Measurements from ENCODE around the gene OLFML1.

The OLFML1 gene

DNA sequence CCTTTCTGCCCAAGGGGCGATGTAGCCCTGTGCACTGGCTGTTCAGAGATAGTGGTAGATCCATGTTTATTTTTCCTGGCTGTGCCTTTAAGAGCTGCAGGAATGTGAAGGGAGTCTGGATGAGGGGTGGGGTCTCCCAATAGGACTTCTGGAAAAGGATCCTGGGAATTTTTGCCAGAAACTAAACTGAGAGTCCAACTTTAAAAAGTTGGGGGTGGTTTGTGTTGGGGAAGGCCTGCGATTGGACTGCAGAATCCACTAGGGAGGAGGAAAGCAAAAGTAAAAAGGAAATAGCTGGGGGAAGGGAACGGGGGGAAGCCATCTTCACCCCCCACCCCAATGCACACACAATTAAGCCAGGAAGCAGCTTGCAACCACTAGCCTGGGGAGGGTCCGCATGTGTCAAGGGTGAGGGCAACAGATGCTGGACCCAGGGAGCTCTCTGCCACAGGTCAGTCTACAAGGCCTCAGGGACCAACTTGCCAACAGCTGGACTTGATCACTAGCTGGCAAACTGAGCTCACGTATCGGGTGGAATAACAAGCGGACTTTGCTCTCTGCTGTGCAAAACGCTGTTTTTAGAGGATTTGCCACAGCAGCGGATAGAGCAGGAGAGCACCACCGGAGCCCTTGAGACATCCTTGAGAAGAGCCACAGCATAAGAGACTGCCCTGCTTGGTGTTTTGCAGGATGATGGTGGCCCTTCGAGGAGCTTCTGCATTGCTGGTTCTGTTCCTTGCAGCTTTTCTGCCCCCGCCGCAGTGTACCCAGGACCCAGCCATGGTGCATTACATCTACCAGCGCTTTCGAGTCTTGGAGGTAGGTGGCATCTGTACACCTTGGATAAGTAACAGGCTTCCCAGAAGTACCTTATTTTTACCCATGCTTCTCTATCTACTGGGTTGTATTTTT lies at the start of gene OLFML1:
Gene OLFML1, plus strand, starts transcription at position 321 of the 912 bp plus-strand sequence. Its CDS starts 370 bp downstream, at position 691.
- DNase-seq (ENCODE audit: low spot score), result peak; percentile 50

DNA sequence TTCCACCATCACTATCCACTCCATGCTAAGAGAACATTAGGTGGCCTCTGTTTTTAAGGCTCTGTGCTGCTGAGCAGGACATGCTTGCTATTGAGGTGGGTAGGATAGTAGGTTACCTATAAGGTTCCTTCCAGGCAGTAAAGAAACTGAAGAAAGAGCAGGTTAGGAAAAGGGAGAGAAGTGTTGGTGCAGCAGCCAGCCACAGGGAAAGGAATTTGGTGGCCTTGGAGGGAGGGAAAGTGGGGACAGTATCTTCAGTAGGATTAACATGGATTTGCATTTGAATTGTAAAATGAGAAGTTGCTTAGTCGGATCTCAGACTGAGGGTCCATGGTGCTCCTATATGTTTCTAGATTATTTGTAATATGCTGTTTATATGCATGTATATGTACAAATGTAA lies 49.2 kb upstream of the OLFML1 start:
- no peak for DNase-seq (ENCODE audit: low spot score)

DNA sequence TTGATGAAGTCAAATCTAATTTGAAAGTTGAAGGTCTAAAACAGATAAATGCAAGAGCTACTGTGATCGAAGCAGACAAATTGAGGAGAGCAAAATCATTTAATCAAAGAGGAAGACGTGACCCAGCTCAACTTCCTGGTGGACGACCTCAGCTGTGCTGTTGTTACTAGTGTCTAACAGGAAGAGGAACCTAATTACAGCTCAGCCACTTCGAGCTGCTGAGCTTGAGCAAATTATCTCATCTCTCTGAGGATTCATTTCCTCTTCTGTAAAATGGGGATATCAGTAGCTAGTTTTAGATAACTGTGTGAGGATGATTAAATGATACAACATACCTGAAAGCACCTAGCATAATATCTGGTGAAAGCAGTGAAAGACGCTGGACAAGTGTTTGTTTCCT lies 48.6 kb upstream of the OLFML1 start:
- no peak for DNase-seq (ENCODE audit: low spot score)

DNA sequence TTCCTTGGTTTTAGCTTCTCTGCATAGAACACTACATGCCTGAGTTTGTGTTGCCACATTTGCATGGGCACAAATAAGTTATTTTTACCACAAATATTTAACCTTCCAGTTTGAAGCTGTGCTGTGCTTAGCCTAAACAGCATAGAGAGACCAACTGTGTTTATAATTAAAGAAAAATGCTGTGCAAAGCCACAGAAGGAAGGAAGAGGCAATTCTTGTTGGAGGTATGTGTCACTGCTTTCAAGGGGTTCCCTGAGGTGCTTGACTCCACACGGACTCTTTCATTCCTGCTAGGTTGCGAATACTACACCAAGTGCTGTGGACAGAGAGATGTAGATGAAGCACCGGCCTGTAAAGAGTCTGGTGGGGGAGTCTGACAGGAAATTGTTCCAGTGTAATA lies 47.6 kb upstream of the OLFML1 start:
- DNase-seq (ENCODE audit: low spot score), result peak; percentile 86

DNA sequence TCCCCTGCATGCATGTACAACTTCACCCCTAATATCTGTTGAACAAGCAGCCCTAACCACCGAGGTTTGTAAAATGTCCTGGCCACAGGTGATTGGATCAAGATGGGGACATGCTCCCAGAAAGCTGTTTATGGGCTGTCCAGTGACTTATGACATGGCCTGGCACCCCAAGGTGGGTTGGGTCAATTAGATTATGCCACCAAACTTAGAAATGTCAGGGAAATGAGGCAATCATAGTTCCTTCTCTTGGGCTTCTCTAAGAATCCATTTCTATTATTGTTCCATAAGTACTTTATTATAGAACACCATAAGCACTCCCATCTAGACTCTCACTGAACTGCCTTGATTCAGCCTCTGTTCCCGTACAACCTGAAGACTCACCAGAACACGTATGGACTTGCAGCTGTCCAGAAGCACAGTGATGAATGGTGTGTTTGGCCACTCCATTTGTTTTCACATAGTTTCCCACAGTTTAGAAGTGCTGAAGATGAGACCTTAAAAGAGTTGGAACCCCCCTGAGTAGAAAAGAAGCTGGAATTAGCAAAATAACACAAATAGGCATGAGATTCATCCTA lies 45.5 kb upstream of the OLFML1 start:
- no peak for DNase-seq (ENCODE audit: low spot score)

DNA sequence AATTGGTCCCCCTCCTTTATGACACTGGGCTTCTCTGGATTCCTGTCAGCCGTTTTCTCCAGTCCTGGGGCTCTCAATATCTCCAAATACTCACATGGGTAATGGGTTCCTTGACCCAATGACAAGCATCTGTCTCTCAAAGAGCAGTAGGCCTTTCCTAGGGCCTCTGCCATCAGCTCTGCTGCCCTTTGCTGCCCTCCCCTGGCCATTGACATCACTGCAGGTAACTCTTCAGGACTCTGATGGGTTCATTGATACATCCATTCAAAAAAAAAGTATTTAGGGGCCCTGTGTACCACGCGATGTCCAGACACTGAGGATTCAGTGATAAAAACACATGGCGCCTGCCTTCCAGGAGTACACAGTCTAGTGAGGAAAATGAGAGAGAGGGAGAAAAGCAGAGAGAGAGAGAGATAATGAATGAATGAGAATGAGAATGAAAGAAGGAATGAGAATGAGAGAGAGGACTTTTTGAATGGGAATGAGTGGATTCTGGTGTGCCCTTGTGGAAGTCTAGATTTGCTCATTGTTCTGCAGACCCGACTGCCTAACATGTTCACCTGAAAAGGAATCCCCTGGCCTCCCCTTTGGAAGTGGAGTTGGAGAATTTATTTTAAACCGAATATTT lies 42.6 kb upstream of the OLFML1 start:
- peak; percentile 80 for DNase-seq (ENCODE audit: low spot score)

DNA sequence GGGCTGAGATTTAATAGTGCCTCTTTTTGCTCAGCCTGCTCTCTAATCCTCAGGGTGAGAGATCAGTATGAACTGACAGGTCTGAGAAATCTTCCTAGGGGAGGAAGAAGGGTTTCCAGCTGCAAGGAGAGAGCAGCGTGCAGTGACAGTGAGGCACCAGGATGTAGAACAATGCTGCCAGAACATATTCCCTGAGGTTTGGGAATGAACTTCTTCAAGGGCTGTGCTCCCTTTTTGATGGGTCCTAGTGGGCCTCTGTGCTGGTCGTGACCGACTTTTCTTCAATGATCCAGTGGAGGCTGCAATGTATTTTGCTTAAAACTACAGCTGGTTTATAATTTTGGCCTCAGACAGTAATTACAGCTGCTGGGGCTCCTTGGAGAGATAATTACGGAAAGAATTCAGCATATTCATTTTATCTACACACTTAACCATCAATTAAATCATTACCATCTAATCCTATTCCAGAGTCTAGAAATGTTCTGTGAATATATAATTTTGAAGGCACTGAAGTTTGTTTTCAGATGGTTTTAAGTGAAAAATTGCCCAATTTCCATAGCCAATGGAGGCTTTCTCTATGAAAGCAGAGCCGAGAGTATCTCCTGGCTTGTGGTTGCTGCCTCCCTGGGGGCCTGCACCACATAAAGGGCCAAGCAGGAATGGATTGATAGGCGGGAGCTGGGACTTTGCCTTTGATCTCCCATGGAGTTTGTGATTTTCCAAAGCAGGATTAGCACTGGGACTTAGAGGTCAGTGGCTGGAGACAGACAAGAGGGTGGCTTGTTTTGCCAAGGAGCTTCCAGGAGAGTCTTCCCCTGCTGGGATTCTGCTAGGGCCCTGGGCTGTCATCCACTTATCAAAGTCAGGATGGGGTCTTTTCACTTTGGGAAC lies 41.0 kb upstream of the OLFML1 start:
- no peak for DNase-seq (ENCODE audit: low spot score)

DNA sequence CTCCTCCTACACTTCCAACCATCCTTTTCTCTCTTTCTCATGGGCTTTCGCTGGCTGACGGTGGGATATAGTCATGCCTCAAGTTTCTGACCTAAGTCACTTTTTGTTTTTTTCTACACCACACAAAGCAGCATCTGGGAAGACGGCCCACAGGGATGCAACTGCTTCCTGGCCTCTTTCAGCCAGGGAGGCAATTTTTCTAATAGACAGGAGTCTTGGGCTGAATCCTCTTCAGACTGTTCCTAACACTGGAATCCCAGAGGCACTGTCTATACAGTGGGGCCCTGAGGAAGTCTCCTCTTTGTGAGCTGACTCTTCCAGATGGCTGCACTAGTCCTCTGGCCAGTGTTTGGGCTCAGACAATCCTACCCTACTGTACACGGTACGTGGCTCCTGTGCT lies 39.7 kb upstream of the OLFML1 start:
- no peak for DNase-seq (ENCODE audit: low spot score)

DNA sequence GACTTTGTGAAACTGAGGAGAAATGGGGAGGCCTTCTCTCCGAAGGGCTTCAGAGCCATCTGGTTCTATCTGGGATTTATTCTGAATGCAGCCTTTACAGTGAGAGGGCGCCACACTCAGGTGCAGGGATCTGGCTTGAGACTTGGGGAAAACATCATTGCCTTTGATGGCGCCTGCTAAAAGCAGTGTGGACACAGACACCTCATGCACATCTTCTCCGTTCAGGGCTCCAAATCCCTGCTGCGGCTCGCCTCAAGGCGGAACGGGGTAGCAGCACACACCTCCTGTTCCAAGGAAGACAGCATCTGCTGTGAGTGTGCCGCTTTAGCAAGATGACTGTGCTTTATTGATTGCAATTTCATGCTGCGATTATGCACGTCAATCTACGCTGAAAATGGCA lies 37.1 kb upstream of the OLFML1 start:
- no peak for DNase-seq (ENCODE audit: low spot score)

DNA sequence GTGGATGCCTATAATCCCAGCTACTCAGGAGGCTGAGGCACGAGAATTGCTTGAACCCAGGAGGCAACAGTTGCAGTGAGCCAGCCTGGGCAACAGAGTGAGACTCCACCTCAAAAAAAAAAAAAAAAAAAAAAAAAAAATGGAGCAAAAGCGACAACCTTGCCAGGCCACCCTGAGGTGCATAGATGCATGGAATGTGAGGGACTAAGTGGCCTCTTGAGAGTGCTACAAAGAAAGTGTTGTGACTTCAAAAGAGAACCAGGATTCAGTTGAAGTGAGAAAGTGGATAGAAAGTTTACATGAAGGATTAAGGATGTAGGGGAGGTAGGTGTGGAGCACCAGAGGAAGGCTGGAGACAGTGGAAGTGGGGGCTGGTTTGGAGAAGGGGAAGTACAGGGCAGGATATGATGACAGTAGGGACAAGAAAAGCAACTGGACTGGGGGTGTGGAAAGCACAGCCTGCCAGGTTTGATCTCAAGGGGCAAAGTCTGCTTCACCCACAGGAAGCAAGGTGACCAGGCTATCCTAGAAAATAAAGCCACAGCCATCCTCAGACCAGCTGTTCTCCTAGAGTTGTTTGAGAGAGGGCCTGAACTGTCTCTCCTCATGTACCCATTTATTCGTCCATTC lies 36.0 kb upstream of the OLFML1 start:
- no peak for DNase-seq (ENCODE audit: low spot score)

DNA sequence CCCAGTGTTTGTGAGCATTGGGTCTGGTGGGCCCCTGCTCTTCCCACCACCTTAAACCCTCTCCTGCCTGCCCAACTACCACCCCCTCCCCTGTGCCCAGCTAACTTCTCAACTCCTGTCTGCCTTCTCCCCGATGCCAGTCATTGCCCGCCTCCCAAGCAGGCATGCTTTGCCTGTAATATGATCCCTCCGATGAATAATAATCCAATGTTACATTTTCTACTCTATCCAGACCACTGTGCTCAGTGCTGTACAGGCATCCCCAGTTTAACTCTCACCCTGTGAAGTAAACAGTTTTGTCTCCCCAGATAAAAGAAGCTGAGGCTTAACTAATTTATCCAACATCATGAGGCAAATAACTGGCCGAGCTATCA lies 35.5 kb upstream of the OLFML1 start:
- peak; percentile 35 for DNase-seq (ENCODE audit: low spot score)

DNA sequence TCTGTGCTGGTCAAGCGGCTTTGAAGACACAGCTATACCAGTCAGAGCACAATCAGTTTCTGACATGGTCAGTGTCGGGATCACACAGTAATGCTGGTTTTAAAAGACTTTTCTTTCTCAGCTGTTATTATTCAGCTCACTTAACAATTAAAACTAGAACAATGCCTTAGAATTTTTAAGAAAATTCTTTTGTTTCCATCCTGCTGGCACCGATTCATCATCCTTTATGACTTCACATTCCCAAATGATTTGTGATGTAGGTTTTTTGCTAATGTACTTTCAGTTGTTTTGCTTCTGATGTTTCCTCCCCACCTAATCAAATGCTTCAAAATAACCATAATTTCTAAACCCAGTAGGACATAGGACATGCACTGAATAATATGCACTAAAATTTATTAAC lies 34.5 kb upstream of the OLFML1 start:
- no peak for DNase-seq (ENCODE audit: low spot score)

DNA sequence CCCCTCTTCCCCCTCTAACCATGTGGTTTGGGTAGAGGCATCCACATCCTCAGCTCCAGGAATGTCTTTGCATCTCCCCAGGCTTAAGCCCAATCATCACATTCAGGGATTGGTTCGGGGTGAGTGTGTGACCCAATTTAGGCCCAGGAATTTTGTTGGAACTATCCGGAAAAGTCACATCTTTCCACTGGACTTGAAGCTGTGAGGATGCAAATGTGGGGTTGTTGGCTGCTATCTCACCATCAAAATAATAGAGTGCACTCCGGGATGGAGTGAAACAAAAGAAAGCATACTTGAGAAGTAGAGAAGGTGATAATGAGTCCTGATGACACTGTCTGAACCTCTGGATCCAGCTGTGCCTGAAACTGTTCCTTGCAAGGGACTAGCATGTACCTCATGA lies 33.8 kb upstream of the OLFML1 start:
- DNase-seq (ENCODE audit: low spot score), result peak; percentile 43

DNA sequence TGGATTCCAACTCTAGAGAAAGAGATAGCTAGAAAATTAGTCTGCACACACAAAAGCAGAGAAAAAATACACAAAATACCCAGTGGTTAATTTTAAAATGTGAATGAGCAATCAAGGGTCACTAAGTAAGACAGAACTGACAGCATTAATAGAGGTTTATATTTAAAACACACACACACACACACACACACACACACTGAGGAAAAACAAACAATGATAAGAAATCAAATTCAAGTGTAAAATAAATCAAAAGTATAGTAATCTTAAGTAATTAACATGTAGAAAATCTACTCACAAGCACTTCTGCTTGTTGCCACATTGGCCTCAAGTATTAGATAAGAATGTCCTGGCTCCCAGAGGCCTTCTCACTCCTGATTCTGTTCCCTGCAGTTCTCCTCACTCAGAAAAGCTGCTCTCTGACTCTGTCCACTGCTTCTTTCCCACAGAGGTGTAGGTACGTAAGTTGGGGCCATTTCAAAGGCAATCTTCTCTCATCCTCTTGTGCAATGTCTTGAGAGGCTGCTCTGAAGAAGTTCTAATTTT lies 33.3 kb upstream of the OLFML1 start:
- DNase-seq (ENCODE audit: low spot score), result no peak

DNA sequence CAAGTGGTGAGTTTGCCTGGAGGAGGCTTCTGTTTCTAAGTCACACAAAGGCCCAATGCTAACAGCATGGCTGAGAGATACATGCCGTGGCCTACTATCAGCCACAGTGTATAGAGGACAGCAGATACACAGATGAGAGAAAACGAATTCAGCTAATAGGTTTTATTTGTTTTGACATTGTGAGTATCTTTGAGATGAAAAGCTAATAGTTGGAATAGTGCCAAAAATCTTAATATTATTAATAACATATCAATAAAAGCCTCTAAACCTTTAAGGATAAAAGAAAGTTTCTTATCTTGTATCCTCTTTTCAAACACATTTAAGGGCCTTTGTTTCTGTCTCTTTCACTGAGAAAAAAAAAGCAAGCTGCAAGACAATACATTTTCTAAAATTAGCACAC lies 30.5 kb upstream of the OLFML1 start:
- DNase-seq (ENCODE audit: low spot score), result no peak

DNA sequence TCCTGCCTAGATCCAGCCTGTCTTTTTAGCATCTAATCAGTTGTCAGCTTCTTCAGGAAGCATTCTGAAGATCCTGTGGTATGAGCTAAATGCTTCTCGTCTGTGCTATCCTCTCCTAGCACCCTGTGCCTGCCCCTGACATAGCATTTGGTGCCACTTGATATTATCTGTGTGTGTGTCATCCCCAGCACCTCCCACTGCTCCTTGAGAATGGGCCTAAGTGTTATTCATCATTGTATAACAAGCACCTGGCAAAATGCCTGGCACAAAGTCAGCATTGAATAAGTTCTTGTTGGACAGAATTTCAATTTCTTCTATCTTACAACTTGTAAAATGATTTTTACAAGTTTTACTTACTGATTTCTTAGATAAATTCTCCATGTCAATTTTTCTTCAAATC lies 28.1 kb upstream of the OLFML1 start:
- peak; percentile 67 for DNase-seq (ENCODE audit: low spot score)

DNA sequence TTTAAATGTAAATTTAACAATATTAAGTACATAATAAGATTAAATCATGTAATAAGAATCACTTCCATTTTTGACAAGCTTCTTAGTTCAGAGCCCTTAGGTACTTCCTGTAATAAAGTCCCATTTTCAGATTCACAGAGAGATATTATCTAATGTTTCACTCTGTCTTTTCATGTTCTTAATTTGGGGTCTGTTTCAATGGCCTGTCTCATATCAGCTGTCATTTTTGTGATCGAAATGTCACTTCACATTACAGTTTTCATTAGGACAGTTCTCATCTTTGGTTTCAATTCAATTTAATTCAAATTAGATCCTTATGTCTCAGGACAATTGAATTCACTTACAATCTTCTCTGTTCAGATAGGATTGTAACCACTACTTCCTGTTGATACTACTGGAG lies 22.6 kb upstream of the OLFML1 start:
- DNase-seq (ENCODE audit: low spot score), result no peak

DNA sequence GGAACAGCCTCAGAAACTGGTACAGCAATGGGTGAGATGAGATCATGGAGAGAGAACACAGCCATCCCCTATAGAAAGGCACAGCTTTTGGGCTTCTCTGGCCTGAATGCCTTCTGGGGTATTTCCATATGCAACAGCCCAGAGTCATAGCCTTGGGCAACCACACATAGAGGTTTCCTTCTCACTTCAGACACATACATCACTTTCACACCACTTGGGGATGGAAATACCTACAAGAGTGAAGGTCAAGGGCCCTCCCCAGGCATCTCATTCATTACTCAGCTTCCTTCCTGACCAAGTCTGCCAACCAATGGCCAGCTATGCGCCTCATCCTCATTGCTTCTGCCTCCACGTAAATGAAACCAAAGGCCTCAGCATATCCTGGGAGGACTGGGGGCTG lies 17.7 kb upstream of the OLFML1 start:
- no peak for DNase-seq (ENCODE audit: low spot score)

DNA sequence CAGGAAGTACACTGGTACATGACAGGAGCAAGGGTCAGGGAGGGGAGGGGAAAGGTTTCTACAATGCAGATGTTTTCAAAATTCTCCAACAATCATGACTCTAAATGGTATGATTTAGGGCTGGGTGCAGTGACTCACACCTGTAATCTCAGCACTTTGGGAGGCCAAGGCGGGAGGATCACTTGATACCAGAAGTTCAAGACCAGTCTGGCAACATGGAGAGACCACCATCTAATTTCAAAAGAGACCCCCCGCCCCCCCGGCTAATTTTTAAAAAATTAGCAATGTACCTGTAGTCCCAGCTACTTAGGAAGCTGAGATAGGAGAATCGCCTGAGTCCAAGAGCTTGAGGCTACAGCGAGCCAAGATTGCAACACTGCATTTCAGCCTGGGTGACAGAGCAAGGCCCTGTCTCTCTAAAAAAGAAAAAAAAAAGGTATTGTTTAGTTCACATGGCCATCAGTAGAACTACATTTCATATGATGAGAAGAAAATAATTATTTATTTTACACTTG lies 15.9 kb upstream of the OLFML1 start:
- no peak for DNase-seq (ENCODE audit: low spot score)

DNA sequence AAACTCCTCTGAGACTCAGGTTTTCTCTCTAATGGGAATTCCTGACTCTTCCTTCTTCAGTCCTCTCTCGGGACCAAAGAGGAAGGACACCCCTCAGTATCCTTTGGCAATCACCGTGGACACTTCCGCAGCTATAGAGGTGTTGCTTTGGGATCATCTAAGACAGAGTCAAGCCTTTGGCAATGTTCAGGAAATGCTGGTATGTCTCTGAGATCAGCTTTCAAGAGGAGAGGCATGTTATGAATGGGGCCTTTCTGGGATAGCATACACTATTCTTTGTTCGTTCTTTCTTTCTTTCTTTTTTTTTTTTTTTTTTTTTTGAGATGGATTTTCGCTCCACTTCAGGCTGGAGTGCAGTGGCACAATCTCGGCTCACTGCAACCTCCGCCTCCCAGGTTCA lies 14.2 kb upstream of the OLFML1 start:
- DNase-seq (ENCODE audit: low spot score), result no peak

DNA sequence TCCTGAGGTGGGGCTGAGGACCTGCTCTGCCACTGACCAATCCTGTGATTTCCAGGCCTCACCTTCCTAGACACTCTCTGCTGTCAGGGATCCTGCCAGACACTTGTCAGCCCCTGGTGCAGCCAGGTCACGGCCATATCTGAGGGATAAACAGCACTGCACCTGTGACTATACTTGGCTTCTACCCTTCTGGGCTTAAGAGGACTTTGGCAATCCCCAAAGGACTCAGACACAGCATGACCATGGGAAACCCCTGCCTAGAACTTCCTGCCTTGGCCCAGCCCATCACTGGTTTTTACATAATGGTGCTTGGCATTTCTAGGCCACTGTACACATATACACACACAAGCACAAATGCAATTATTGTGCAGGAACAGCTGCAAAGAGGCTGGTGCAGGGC lies 11.6 kb upstream of the OLFML1 start:
- DNase-seq (ENCODE audit: low spot score), result no peak

Data from AG20443 (cell line).